DND-41 (cell line): Measurements from ENCODE around the gene DSCAM.

Experiments used
- ATAC-seq: fragments of 200-7000 bp; cut with Tn5 transposase; 3 replicates; pipeline ENCODE4 v1.9.1; 2021; ENCODE audit warnings: low read depth; ENCODE audit not compliant: insufficient read depth
- DNase-seq: peaks from one replicate; pipeline ENCODE4 v3.0.0-alpha.2; 2020
- H2AFZ ChIP-seq: 2 replicates; pipeline ENCODE4 v1.6.0; 2012; ENCODE audit warnings: low read depth, low read length
- H3K27ac ChIP-seq: 2 replicates; pipeline ENCODE4 v1.5.1; 2012; ENCODE audit warnings: low read length, inconsistent platforms
- H3K27me3 ChIP-seq: fragments of 200-600 bp; sonication (generic); 2 replicates; pipeline ENCODE4 v1.6.0; 2012; ENCODE audit warnings: low read length, mild to moderate bottlenecking, inconsistent platforms; ENCODE audit not compliant: insufficient read depth, poor library complexity
- H3K36me3 ChIP-seq: 2 replicates; pipeline ENCODE4 v1.5.1; 2012; ENCODE audit warnings: low read length, inconsistent platforms; ENCODE audit not compliant: insufficient read depth
- H3K4me1 ChIP-seq: 2 replicates; pipeline ENCODE4 v1.5.1; 2012; ENCODE audit warnings: mild to moderate bottlenecking, low read length; ENCODE audit not compliant: insufficient read depth
- H3K4me2 ChIP-seq: 2 replicates; pipeline ENCODE4 v1.6.0; 2012; ENCODE audit warnings: mild to moderate bottlenecking, moderate library complexity, low read length, inconsistent platforms; ENCODE audit not compliant: insufficient read depth
- H3K4me3 ChIP-seq, 2 experiments: fragments of 200-600 bp in 1 of 2; shearing (Covaris generic) in 1 of 2; 2 replicates each; pipeline ENCODE4 v1.5.1; 2012 to 2016; ENCODE audit warnings: inconsistent platforms in 2 of 2, low read length in 2 of 2, mild to moderate bottlenecking in 2 of 2, low read depth in 1 of 2, moderate library complexity in 1 of 2
- H3K79me2 ChIP-seq: 2 replicates; pipeline ENCODE4 v1.6.0; 2012; ENCODE audit warnings: low read length, inconsistent platforms; ENCODE audit not compliant: insufficient read depth
- H3K9ac ChIP-seq: 2 replicates; pipeline ENCODE4 v1.6.0; 2012; ENCODE audit warnings: low read depth, mild to moderate bottlenecking, inconsistent platforms, low read length, moderate library complexity
- H3K9me3 ChIP-seq: 2 replicates; pipeline ENCODE4 v1.5.1; 2012; ENCODE audit warnings: low read length, moderate library complexity, mild to moderate bottlenecking, inconsistent platforms; ENCODE audit not compliant: insufficient read depth, severe bottlenecking
- H4K20me1 ChIP-seq: 2 replicates; pipeline ENCODE4 v1.6.0; 2012; ENCODE audit warnings: low read length; ENCODE audit not compliant: insufficient read depth
- CTCF ChIP-seq: IDR thresholded peaks from 2 replicates; pipeline ENCODE4 v1.5.1; 2012; ENCODE audit warnings: borderline replicate concordance, low read length, moderate library complexity, mild to moderate bottlenecking; ENCODE audit not compliant: poor library complexity, severe bottlenecking; ENCODE audit errors: extremely low read depth
- EZH2 ChIP-seq: IDR thresholded peaks from 3 replicates; pipeline ENCODE4 v1.6.1; 2012; ENCODE audit warnings: borderline replicate concordance, low read depth, mild to moderate bottlenecking, moderate library complexity, low read length, inconsistent platforms; ENCODE audit not compliant: severe bottlenecking

The DSCAM gene

GRCh38 chr21:39976800-39977199 lies 870.2 kb downstream of the DSCAM start:
- TF ChIP-seq CTCF (no peak), EZH2 (no peak)
- Histone ChIP-seq H4K20me1 (no peaks in the 10 kb centered on the region; the same call in 1 of the 2 replicates), H3K4me2 (no peak overlapping the region), H3K36me3 (no peaks in the 10 kb centered on the region), H2AFZ (no peak overlapping the region), H3K4me3 (no peak overlapping the region), H3K9ac (no peak overlapping the region), H3K79me2 (no peaks in the 10 kb centered on the region), H3K27me3 (peaks cover 6% of the 10 kb centered on the region), H3K4me1 (no peaks in the 10 kb centered on the region), H3K27ac (no peak overlapping the region), H3K9me3 (no peaks in the 10 kb centered on the region)
- no peak for DNase-seq
- ATAC-seq: no peak

- no peaks in the 10 kb centered on the region for H3K36me3 ChIP-seq
- H3K79me2 ChIP-seq: no peaks in the 10 kb centered on the region
- no peak for DNase-seq
- peaks cover 3% of the 10 kb centered on the region for H3K27me3 ChIP-seq
- H3K4me1 ChIP-seq: no peaks in the 10 kb centered on the region
- no peak overlapping the region for H3K4me3 ChIP-seq
- no peaks in the 10 kb centered on the region for H3K9me3 ChIP-seq
- ATAC-seq: no peak
- H4K20me1 ChIP-seq: no peaks in the 10 kb centered on the region; the same call in 1 of the 2 replicates
- no peak overlapping the region for H3K4me2 ChIP-seq
- no peak overlapping the region for H3K9ac ChIP-seq
- TF ChIP-seq EZH2 (no peak), CTCF (no peak)
- H2AFZ ChIP-seq: no peak overlapping the region
- H3K27ac ChIP-seq: no peak overlapping the region
Observed at GRCh38 chr21:39972976-39973770, 873.8 kb downstream of the DSCAM start.

- DNase-seq (no peak), ATAC-seq (no peak)
- Histone ChIP-seq H3K79me2 (no peaks in the 10 kb centered on the region), H3K4me3 (no peak overlapping the region), H3K9me3 (no peaks in the 10 kb centered on the region), H3K27me3 (peaks cover 3% of the 10 kb centered on the region), H3K4me2 (no peak overlapping the region), H2AFZ (no peak overlapping the region), H3K4me1 (no peaks in the 10 kb centered on the region), H3K27ac (no peak overlapping the region), H4K20me1 (no peaks in the 10 kb centered on the region; the same call in 1 of the 2 replicates), H3K9ac (no peak overlapping the region), H3K36me3 (no peaks in the 10 kb centered on the region)
- no peak for TF ChIP-seq EZH2
Observed at GRCh38 chr21:39972471-39972870, 874.5 kb downstream of the DSCAM start.

GRCh38 chr21:39971956-39972355 lies 875.0 kb downstream of the DSCAM start:
- H3K4me1 ChIP-seq: no peaks in the 10 kb centered on the region
- no peaks in the 10 kb centered on the region; the same call in 1 of the 2 replicates for H4K20me1 ChIP-seq
- no peak overlapping the region for H2AFZ ChIP-seq
- DNase-seq (no peak), ATAC-seq (no peak)
- H3K27me3 ChIP-seq: peaks cover 3% of the 10 kb centered on the region
- H3K4me3 ChIP-seq: no peak overlapping the region
- H3K9me3 ChIP-seq: no peaks in the 10 kb centered on the region
- no peaks in the 10 kb centered on the region for H3K36me3 ChIP-seq
- H3K79me2 ChIP-seq: no peaks in the 10 kb centered on the region
- H3K27ac ChIP-seq: no peak overlapping the region
- H3K4me2 ChIP-seq: no peak overlapping the region
- TF ChIP-seq EZH2 (no peak), CTCF (no peak)
- no peak overlapping the region for H3K9ac ChIP-seq
